Stomach (tissue), 4 donors: ENCODE results near the gene FAM114A1.

ENCODE experiments used
- POLR2AphosphoS5 ChIP-seq, 3 donors: sonication (generic); formaldehyde crosslinking; IDR thresholded peaks; one replicate each; pipeline ENCODE4 v1.6.1; 2016; ENCODE audit warnings: antibody characterized with exemption in 3 of 3
- TF ChIP-seq, protein P1 (sequence below), 7 experiments: fragments of 450-650 bp in 4 of 7; fragments of 200-600 bp in 3 of 7; sonication (generic) in 3 of 7; IDR thresholded peaks; one replicate each; pipeline ENCODE4 v1.5.1; 2016 to 2019; ENCODE audit warnings: antibody characterized with exemption in 7 of 7, control low read depth in 2 of 7, mild to moderate bottlenecking in 1 of 7

DNA sequence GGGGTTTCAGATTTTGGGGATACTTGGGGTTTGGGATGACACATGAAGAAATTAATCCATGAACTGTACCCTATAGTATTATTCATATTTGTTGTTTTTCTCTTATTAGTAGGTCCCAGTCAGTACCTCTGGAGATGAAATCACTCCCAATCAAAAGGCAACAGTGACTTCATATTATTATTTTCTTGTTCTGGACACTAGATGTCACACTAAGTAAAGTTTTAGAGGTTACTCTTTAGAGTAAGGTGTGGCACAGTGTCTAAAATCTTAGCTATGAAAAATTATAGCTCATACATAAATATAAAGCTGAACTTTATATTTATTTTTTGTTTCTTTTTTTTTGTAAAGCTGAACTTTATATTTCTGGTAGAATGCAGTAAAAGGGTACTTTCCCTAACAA, 35.1 kb downstream of the FAM114A1 start:
- TF ChIP-seq, protein P1, sequence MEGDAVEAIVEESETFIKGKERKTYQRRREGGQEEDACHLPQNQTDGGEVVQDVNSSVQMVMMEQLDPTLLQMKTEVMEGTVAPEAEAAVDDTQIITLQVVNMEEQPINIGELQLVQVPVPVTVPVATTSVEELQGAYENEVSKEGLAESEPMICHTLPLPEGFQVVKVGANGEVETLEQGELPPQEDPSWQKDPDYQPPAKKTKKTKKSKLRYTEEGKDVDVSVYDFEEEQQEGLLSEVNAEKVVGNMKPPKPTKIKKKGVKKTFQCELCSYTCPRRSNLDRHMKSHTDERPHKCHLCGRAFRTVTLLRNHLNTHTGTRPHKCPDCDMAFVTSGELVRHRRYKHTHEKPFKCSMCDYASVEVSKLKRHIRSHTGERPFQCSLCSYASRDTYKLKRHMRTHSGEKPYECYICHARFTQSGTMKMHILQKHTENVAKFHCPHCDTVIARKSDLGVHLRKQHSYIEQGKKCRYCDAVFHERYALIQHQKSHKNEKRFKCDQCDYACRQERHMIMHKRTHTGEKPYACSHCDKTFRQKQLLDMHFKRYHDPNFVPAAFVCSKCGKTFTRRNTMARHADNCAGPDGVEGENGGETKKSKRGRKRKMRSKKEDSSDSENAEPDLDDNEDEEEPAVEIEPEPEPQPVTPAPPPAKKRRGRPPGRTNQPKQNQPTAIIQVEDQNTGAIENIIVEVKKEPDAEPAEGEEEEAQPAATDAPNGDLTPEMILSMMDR (IDR thresholded peaks at IDR 0.05), result peak in 2 of 7 experiments; percentile 20 to 27
- no peak for TF ChIP-seq POLR2AphosphoS5 (IDR thresholded peaks at IDR 0.05)
